Lung (tissue), 12 donors: Measurements from ENCODE around the gene ADARB1. TPM values are rescaled to one million over a fixed set of nuclear protein-coding genes. Genes with fewer than 3 reads are reported as not detected.
A peak's percentile ranks its signal among the peaks of the same experiment; 100 is the strongest.

ENCODE experiments used
- ATAC-seq: fragments of 200-7000 bp; cut with Tn5 transposase; one replicate; pipeline ENCODE4 v1.9.1; 2020; ENCODE audit warnings: moderate number of reproducible peaks; ENCODE audit not compliant: insufficient read depth, low FRiP score
- DNase-seq, 3 donors: peaks; one replicate each; pipeline ENCODE4 v3.0.0-alpha.2; 2013 to 2017
- H3K27ac ChIP-seq, 2 donors: one replicate each; pipeline ENCODE4 v1.5.1; 2013; ENCODE audit warnings: mild to moderate bottlenecking in 2 of 2, moderate library complexity in 2 of 2, control low read depth in 1 of 2, inconsistent platforms in 1 of 2, low read depth in 1 of 2, low read length in 1 of 2
- H3K27me3 ChIP-seq, 3 donors: one replicate each; pipeline ENCODE4 v1.5.1; 2013; ENCODE audit warnings: low read length in 2 of 3; ENCODE audit not compliant: control insufficient read depth in 3 of 3, insufficient read depth in 3 of 3
- H3K36me3 ChIP-seq, 4 donors: one replicate each; pipeline ENCODE4 v1.5.1; 2013; ENCODE audit warnings: low read length in 4 of 4, mild to moderate bottlenecking in 1 of 4, moderate library complexity in 1 of 4; ENCODE audit not compliant: control insufficient read depth in 4 of 4, insufficient read depth in 4 of 4
- H3K4me1 ChIP-seq, 5 donors: one replicate each; pipeline ENCODE4 v1.5.1; 2013; ENCODE audit warnings: low read length in 5 of 5, mild to moderate bottlenecking in 2 of 5, moderate library complexity in 1 of 5; ENCODE audit not compliant: control insufficient read depth in 5 of 5, insufficient read depth in 5 of 5
- H3K4me3 ChIP-seq: one replicate; pipeline ENCODE4 v1.5.1; 2013; ENCODE audit warnings: mild to moderate bottlenecking, control low read depth, moderate library complexity
- H3K9ac ChIP-seq, 2 donors: one replicate each; pipeline ENCODE4 v1.5.1; 2013; ENCODE audit warnings: low read length in 2 of 2, control low read depth in 1 of 2; ENCODE audit not compliant: insufficient read depth in 1 of 2
- H3K9me3 ChIP-seq, 4 donors: one replicate each; pipeline ENCODE4 v1.5.1; 2013; ENCODE audit warnings: low read length in 3 of 4, mild to moderate bottlenecking in 1 of 4, moderate library complexity in 1 of 4; ENCODE audit not compliant: control insufficient read depth in 4 of 4, insufficient read depth in 3 of 4
- CTCF ChIP-seq: IDR thresholded peaks from 2 replicates; pipeline ENCODE4 v1.5.1; 2012; ENCODE audit warnings: mild to moderate bottlenecking; ENCODE audit errors: control extremely low read depth, extremely low read depth
- WGBS, 2 donors: extraction: QIAGEN DNeasy Blood & Tissue Kit; methylation state at CpG; one replicate each; pipeline ENCODE4 v1.1.7; 2013; 5-methylcytosine and 5-hydroxymethylcytosine counted together
- polyA plus RNA-seq, 2 donors: library from polyadenylated mRNA; stranded (reverse); fragments of 200-250 nt; gene quantifications; one replicate each; pipeline ENCODE4 v1.2.1, GENCODE V29; 2013
- total RNA-seq, 2 donors: library from RNA; depleted of rRNA in 1 of 2; stranded (reverse); fragments of >200 nt in 1 of 2; gene quantifications; one replicate each; pipeline ENCODE4 v1.2.1, GENCODE V29; 2014 to 2021
- donor health status: control.
- donor health status: control.
- donor health status: Bipolar disorder and iron deficiency.
- donor health status: healthy.
- donor health status: DM: yes; HTN: yes; CAD: no.

ADARB1 gene
- total and polyA plus RNA-seq, 4 donors: 13.4 to 47.7 (median 32.6) TPM

GRCh38 chr21:45200581-45201296 lies 126.4 kb downstream of the ADARB1 start:
- Histone ChIP-seq H3K9me3 (no peaks in the 10 kb centered on the region), H3K27ac (no peak overlapping the region), H3K4me1 (peaks cover 0 to 17% (median 0%) of the 10 kb centered on the region in 5 donors), H3K36me3 (peaks cover 0 to 19% (median 6%) of the 10 kb centered on the region in 4 donors), H3K27me3 (no peaks in the 10 kb centered on the region), H3K9ac (no peak overlapping the region), H3K4me3 (no peak overlapping the region)
- no peak for TF ChIP-seq CTCF
- ATAC-seq: no peak
- no peak for DNase-seq
- 63 to 69% methylated on average over 16 of the region's 16 CpGs for WGBS, 2 donors

GRCh38 chr21:45202344-45202743 lies 128.0 kb downstream of the ADARB1 start:
- no peak overlapping the region for H3K27ac ChIP-seq
- no peak overlapping the region for H3K4me3 ChIP-seq
- H3K4me1 ChIP-seq: peaks cover 0 to 17% (median 0%) of the 10 kb centered on the region in 5 donors
- H3K27me3 ChIP-seq: no peaks in the 10 kb centered on the region
- peaks cover 0 to 19% (median 6%) of the 10 kb centered on the region in 4 donors for H3K36me3 ChIP-seq
- no peak overlapping the region for H3K9ac ChIP-seq
- TF ChIP-seq CTCF: no peak
- ATAC-seq: no peak
- WGBS, 2 donors: 91 to 95% methylated on average over 9 of the region's 9 CpGs
- DNase-seq: no peak
- no peaks in the 10 kb centered on the region for H3K9me3 ChIP-seq

GRCh38 chr21:45202889-45203288 lies 128.5 kb downstream of the ADARB1 start:
- peaks cover 0 to 17% (median 0%) of the 10 kb centered on the region in 5 donors for H3K4me1 ChIP-seq
- no peak for ATAC-seq
- WGBS, 2 donors: 87 to 95% methylated on average over 16 of the region's 16 CpGs
- peaks cover 0 to 19% (median 6%) of the 10 kb centered on the region in 4 donors for H3K36me3 ChIP-seq
- H3K27ac ChIP-seq: no peak overlapping the region
- no peak overlapping the region for H3K9ac ChIP-seq
- no peaks in the 10 kb centered on the region for H3K27me3 ChIP-seq
- H3K9me3 ChIP-seq: no peaks in the 10 kb centered on the region
- DNase-seq: peak in 1 of 3 donors; percentile 10
- TF ChIP-seq CTCF: no peak
- H3K4me3 ChIP-seq: no peak overlapping the region
